Upper lobe of left lung (tissue), 6 donors: ENCODE data around the gene SPDYE3. TPM values are rescaled to one million over a fixed set of nuclear protein-coding genes. Genes with fewer than 3 reads are reported as not detected.

Source experiments
- ATAC-seq, 2 donors: fragments of 200-7000 bp; cut with Tn5 transposase; one replicate each; pipeline ENCODE4 v1.9.1; 2022; ENCODE audit warnings: mild to moderate bottlenecking in 2 of 2, moderate library complexity in 2 of 2; ENCODE audit not compliant: low FRiP score in 2 of 2
- DNase-seq, 2 donors: peaks; one replicate each; pipeline ENCODE4 v3.0.0-alpha.2; 2019 to 2020
- H3K27ac ChIP-seq, 4 donors: fragments of 200-600 bp; sonication (generic); one replicate each; pipeline ENCODE4 v1.5.1; 2016 to 2019
- H3K27me3 ChIP-seq, 4 donors: fragments of 200-600 bp; sonication (generic); one replicate each; pipeline ENCODE4 v1.5.1; 2017 to 2019
- H3K36me3 ChIP-seq, 4 donors: fragments of 200-600 bp; sonication (generic); one replicate each; pipeline ENCODE4 v1.5.1; 2016 to 2019
- H3K4me1 ChIP-seq, 4 donors: fragments of 200-600 bp; sonication (generic); one replicate each; pipeline ENCODE4 v1.5.1; 2018 to 2019
- H3K4me3 ChIP-seq, 4 donors: fragments of 200-600 bp; sonication (generic); one replicate each; pipeline ENCODE4 v1.5.1; 2017 to 2019; ENCODE audit warnings: mild to moderate bottlenecking in 2 of 4, moderate library complexity in 1 of 4
- H3K9me3 ChIP-seq, 4 donors: fragments of 200-600 bp; sonication (generic); one replicate each; pipeline ENCODE4 v1.5.1; 2018 to 2019
- CTCF ChIP-seq, 6 experiments: fragments of 450-650 bp in 4 of 6; fragments of 200-600 bp in 2 of 6; sonication (generic) in 2 of 6; IDR thresholded peaks; one replicate each; pipeline ENCODE4 v1.5.1; 2016 to 2019; ENCODE audit warnings: antibody characterized with exemption in 6 of 6
- EP300 ChIP-seq, 4 donors: sonication (generic); formaldehyde crosslinking; IDR thresholded peaks; one replicate each; pipeline ENCODE4 v1.5.1; 2017; ENCODE audit warnings: antibody characterized with exemption in 4 of 4, control low read depth in 2 of 4
- POLR2A ChIP-seq, 4 donors: fragments of 450-650 bp; IDR thresholded peaks; one replicate each; pipeline ENCODE4 v1.5.1; 2016 to 2017; ENCODE audit warnings: antibody characterized with exemption in 4 of 4, mild to moderate bottlenecking in 2 of 4
- POLR2AphosphoS5 ChIP-seq, 2 donors: sonication (generic); formaldehyde crosslinking; IDR thresholded peaks; one replicate each; pipeline ENCODE4 v1.5.1; 2017; ENCODE audit warnings: antibody characterized with exemption in 2 of 2
- WGBS, 2 donors: methylation state at CpG; one replicate each; pipeline ENCODE4 v1.1.5; 2017 to 2018; 5-methylcytosine and 5-hydroxymethylcytosine counted together
- total RNA-seq, 6 donors: library from RNA; depleted of rRNA in 4 of 6; stranded (reverse); fragments of >200 nt in 4 of 6; gene quantifications; one replicate each; pipeline versions ENCODE4 v1.1.0 to v1.2.1, GENCODE V29; 2016 to 2021
- donor health status: DM: no; HTN: no; CAD: no; lungs with moderate emphysema.
- donor health status: DM: no; HTN: yes; CAD: no; lungs with severe emphysema.

Gene SPDYE3
- total RNA-seq, 6 donors from 2014 or later = not detected

GRCh38 chr7:100353685-100354330 is 46.3 kb downstream of the SPDYE3 start:
- peaks cover 6 to 98% (median 87%) of the 10 kb centered on the region in 4 donors for H3K36me3 ChIP-seq

GRCh38 chr7:100356416-100357068 is 49.0 kb downstream of the SPDYE3 start:
- Histone ChIP-seq H3K9me3 (no peaks in the 10 kb centered on the region), H3K36me3 (peaks cover 24 to 99% (median 91%) of the 10 kb centered on the region in 4 donors), H3K27ac (peak overlapping the region in 3 of 4 donors; percentile 49 to 81 (median 67)), H3K4me1 (no peaks in the 10 kb centered on the region), H3K4me3 (no peak overlapping the region), H3K27me3 (no peaks in the 10 kb centered on the region)
- WGBS, 2 donors = 80 to 90% methylated on average over 7 to 8 of the region's 8 CpGs
- no peak for TF ChIP-seq POLR2AphosphoS5 (IDR thresholded peaks at IDR 0.05)
- no peak for TF ChIP-seq EP300 (IDR thresholded peaks at IDR 0.05)
- DNase-seq (peak in 1 of 2 donors; percentile 21), ATAC-seq (no peak)

More at GRCh38 chr7:100353685-100354330, 46.3 kb downstream of the SPDYE3 start:
- Histone ChIP-seq H3K27ac (peak overlapping the region in 1 of 4 donors; percentile 39), H3K4me1 (no peaks in the 10 kb centered on the region), H3K9me3 (no peaks in the 10 kb centered on the region), H3K27me3 (no peaks in the 10 kb centered on the region), H3K4me3 (no peak overlapping the region)
- ATAC-seq (no peak), DNase-seq (no peak)
- 83 to 90% methylated on average over 2 to 5 of the region's 6 CpGs for WGBS, 2 donors
- no peak for TF ChIP-seq POLR2A (IDR thresholded peaks at IDR 0.05)
- no peak for TF ChIP-seq EP300 (IDR thresholded peaks at IDR 0.05)

GRCh38 chr7:100357131-100357561 is 49.6 kb downstream of the SPDYE3 start:
- ATAC-seq (no peak), DNase-seq (peak in 1 of 2 donors; percentile 20)
- Histone ChIP-seq H3K9me3 (no peaks in the 10 kb centered on the region), H3K4me3 (no peak overlapping the region), H3K27ac (peak overlapping the region; percentile 25 to 81 (median 58)), H3K36me3 (peaks cover 28 to 100% (median 95%) of the 10 kb centered on the region in 4 donors), H3K4me1 (no peaks in the 10 kb centered on the region), H3K27me3 (no peaks in the 10 kb centered on the region)
- 94 to 97% methylated on average over 3 to 5 of the region's 6 CpGs for WGBS, 2 donors
- TF ChIP-seq POLR2A (IDR thresholded peaks at IDR 0.05) (no peak), EP300 (IDR thresholded peaks at IDR 0.05) (no peak), CTCF (IDR thresholded peaks at IDR 0.05) (no peak), POLR2AphosphoS5 (IDR thresholded peaks at IDR 0.05) (no peak)

- DNase-seq = peak in 1 of 2 donors; percentile 19
- peak in 1 of 2 donors; percentile 8 for ATAC-seq
- TF ChIP-seq EP300 (IDR thresholded peaks at IDR 0.05) (no peak), CTCF (IDR thresholded peaks at IDR 0.05) (no peak), POLR2A (IDR thresholded peaks at IDR 0.05) (no peak), POLR2AphosphoS5 (IDR thresholded peaks at IDR 0.05) (no peak)
- Histone ChIP-seq H3K27me3 (no peaks in the 10 kb centered on the region), H3K27ac (peak within 1 kb of the TSS; percentile 25 to 81 (median 58)), H3K4me3 (no peak within 1 kb of the TSS), H3K9me3 (no peaks in the 10 kb centered on the region), H3K4me1 (no peaks in the 10 kb centered on the region), H3K36me3 (peaks cover 34 to 100% (median 91%) of the 10 kb centered on the region in 4 donors)
- 85 to 86% methylated on average over 4 to 10 of the region's 11 CpGs for WGBS, 2 donors
Measured at GRCh38 chr7:100358027-100358856, 50.7 kb downstream of the SPDYE3 start, which contains the start of gene PILRB. TSS of gene PILRB (plus strand) at chr7:100358117. CDS start at chr7:100358303, 186 bp downstream.

- H3K36me3 ChIP-seq = peaks cover 31 to 99% (median 85%) of the 10 kb centered on the region in 4 donors
- no peaks in the 10 kb centered on the region for H3K9me3 ChIP-seq
- peak in 1 of 2 donors; percentile 10 for DNase-seq
- 98% methylated on average over 6 to 8 of the region's 8 CpGs for WGBS, 2 donors
- TF ChIP-seq POLR2A (IDR thresholded peaks at IDR 0.05) (no peak), POLR2AphosphoS5 (IDR thresholded peaks at IDR 0.05) (no peak)
- H3K4me1 ChIP-seq = no peaks in the 10 kb centered on the region
- no peak overlapping the region for H3K27ac ChIP-seq
- no peak for ATAC-seq
- H3K27me3 ChIP-seq = no peaks in the 10 kb centered on the region
- H3K4me3 ChIP-seq = no peak overlapping the region
Measured at GRCh38 chr7:100358857-100359212, 51.3 kb downstream of the SPDYE3 start.
